Mammary epithelial cell (primary cell): ENCODE results near the gene SUSD2.

Experiments used
- CTCF ChIP-seq, 2 donors: IDR thresholded peaks in 1 of 2; conservative IDR thresholded peaks in 1 of 2; 2 replicates each; pipeline ENCODE4 v1.5.1; 2011 to 2012; ENCODE audit warnings: inconsistent platforms in 2 of 2, low read length in 2 of 2, mild to moderate bottlenecking in 2 of 2, control low read depth in 1 of 2, low read depth in 1 of 2; ENCODE audit not compliant: insufficient read depth in 1 of 2; ENCODE audit errors: extremely low read depth in 1 of 2
- EZH2 ChIP-seq: IDR thresholded peaks from 2 replicates; pipeline ENCODE4 v1.6.1; 2012; ENCODE audit warnings: low read length, inconsistent platforms, borderline replicate concordance

GRCh38 chr22:24159650-24160049 lies 21.6 kb upstream of the SUSD2 start:
- TF ChIP-seq EZH2: no peak
- TF ChIP-seq CTCF (conservative IDR thresholded peaks at IDR 0.05 in 1 of 2, IDR thresholded peaks at IDR 0.05 in 1 of 2; ENCODE audit: extremely low read depth in 1 of 2, insufficient read depth in 1 of 2, low read depth in 1 of 2, low read length in 2 of 2): no peak
